Loucy (cell line): ENCODE measurements around the gene MAP2.

ENCODE experiments used
- EZH2phosphoT487 ChIP-seq: fragments of 200-600 bp; IDR thresholded peaks from 2 replicates; pipeline ENCODE4 v1.6.1; 2018; ENCODE audit warnings: antibody characterized with exemption, mild to moderate bottlenecking, moderate library complexity, borderline replicate concordance
- TF ChIP-seq, protein P1 (sequence below): fragments of 200-600 bp; sonication (generic); conservative IDR thresholded peaks from 2 replicates; pipeline ENCODE4 v1.5.1; 2014; ENCODE audit warnings: mild to moderate bottlenecking, antibody characterized with exemption, low read length

DNA sequence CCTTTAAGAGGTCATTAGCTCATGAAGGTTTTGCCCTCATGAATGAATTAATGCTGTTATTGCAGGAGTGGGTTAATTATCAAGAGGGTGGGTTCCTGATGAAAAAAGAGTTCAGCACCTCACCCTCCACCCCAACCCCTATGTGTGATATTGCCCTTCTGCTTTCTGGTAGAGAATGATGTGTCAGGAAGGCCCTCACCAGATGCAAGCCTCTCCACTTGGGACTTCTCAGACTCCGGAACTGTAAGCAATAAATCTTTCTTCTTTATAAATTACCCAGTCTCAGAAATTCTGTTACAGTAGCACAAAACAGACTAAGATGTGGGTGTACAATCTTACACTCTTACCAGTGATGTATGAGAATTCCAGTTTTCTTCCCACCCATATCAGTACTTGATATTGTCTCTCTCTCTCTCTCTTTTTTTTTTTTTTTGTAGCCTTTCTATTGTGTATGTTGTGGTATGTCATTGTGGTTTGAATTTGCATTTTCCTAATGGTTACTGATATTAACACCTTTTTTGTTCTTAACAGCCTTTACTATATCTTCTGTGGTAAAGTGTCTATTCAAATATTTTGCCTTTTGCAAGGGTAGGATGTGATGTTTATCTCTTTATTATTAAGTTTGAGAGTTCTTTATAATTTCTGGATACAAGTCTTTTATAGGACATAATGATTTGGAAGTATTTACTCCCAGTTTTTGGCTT lies 10.4 kb upstream of the MAP2 start:
- TF ChIP-seq, protein P1, sequence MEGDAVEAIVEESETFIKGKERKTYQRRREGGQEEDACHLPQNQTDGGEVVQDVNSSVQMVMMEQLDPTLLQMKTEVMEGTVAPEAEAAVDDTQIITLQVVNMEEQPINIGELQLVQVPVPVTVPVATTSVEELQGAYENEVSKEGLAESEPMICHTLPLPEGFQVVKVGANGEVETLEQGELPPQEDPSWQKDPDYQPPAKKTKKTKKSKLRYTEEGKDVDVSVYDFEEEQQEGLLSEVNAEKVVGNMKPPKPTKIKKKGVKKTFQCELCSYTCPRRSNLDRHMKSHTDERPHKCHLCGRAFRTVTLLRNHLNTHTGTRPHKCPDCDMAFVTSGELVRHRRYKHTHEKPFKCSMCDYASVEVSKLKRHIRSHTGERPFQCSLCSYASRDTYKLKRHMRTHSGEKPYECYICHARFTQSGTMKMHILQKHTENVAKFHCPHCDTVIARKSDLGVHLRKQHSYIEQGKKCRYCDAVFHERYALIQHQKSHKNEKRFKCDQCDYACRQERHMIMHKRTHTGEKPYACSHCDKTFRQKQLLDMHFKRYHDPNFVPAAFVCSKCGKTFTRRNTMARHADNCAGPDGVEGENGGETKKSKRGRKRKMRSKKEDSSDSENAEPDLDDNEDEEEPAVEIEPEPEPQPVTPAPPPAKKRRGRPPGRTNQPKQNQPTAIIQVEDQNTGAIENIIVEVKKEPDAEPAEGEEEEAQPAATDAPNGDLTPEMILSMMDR = no peak
- no peak for TF ChIP-seq EZH2phosphoT487
